Transverse colon (tissue), 4 donors: ENCODE results near the gene SLC37A1.

Experiments
- EP300 ChIP-seq: sonication (generic); formaldehyde crosslinking; IDR thresholded peaks from one replicate; pipeline ENCODE4 v1.6.1; 2017; ENCODE audit warnings: antibody characterized with exemption, low read depth
- POLR2A ChIP-seq: fragments of 450-650 bp; IDR thresholded peaks from one replicate; pipeline ENCODE4 v1.6.1; 2016; ENCODE audit warnings: antibody characterized with exemption, mild to moderate bottlenecking, moderate library complexity
- POLR2AphosphoS5 ChIP-seq, 3 donors: sonication (generic); formaldehyde crosslinking; IDR thresholded peaks; one replicate each; pipeline ENCODE4 v1.6.1; 2016; ENCODE audit warnings: antibody characterized with exemption in 3 of 3
- TF ChIP-seq, protein P1 (sequence below), 5 experiments: fragments of 200-600 bp in 3 of 5; fragments of 450-650 bp in 2 of 5; sonication (generic) in 3 of 5; IDR thresholded peaks; 1 replicate in 2 of 5; 2 replicates in 3 of 5; pipeline ENCODE4 v1.5.1; 2016 to 2017; ENCODE audit warnings: antibody characterized with exemption in 5 of 5, inconsistent platforms in 3 of 5, mild to moderate bottlenecking in 2 of 5, moderate library complexity in 1 of 5

DNA sequence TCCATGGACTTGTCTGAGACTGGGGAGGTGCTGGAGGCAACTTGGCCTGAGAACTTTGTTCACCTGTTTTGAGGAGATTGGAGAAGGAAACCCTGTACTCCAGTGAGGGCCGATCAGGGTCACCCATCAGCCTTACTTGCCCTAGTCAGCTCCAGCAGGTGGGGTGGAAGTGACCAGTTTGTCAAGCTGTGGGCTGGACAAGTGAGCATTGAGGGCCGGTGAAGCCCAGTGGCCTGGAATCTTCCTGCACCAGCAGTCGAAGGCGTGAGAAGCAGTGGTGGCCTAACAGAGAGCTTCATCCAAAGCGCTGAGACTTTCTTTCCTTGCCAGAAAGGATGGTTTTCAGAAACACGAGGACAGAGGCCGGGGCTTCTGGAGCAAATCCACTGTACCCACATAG is 9.6 kb downstream of the SLC37A1 start:
- TF ChIP-seq, protein P1, sequence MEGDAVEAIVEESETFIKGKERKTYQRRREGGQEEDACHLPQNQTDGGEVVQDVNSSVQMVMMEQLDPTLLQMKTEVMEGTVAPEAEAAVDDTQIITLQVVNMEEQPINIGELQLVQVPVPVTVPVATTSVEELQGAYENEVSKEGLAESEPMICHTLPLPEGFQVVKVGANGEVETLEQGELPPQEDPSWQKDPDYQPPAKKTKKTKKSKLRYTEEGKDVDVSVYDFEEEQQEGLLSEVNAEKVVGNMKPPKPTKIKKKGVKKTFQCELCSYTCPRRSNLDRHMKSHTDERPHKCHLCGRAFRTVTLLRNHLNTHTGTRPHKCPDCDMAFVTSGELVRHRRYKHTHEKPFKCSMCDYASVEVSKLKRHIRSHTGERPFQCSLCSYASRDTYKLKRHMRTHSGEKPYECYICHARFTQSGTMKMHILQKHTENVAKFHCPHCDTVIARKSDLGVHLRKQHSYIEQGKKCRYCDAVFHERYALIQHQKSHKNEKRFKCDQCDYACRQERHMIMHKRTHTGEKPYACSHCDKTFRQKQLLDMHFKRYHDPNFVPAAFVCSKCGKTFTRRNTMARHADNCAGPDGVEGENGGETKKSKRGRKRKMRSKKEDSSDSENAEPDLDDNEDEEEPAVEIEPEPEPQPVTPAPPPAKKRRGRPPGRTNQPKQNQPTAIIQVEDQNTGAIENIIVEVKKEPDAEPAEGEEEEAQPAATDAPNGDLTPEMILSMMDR (IDR thresholded peaks at IDR 0.05): no peak
- TF ChIP-seq POLR2A: no peak
- no peak for TF ChIP-seq POLR2AphosphoS5 (IDR thresholded peaks at IDR 0.05)
- TF ChIP-seq EP300: no peak
